HL-60/S4 treated with retinoic acid at 250 ng/mL for 4 days and 3 days (cell line): ENCODE data around the gene INPP4A.

Source experiments
- in situ Hi-C: fragments of 300-500 bp; cut with MboI; formaldehyde crosslinking; loops from 2 replicates; pipeline ENCODE4 v1.7.0; 2022; ENCODE audit warnings: low sequenced_read_pairs

The INPP4A gene

DNA sequence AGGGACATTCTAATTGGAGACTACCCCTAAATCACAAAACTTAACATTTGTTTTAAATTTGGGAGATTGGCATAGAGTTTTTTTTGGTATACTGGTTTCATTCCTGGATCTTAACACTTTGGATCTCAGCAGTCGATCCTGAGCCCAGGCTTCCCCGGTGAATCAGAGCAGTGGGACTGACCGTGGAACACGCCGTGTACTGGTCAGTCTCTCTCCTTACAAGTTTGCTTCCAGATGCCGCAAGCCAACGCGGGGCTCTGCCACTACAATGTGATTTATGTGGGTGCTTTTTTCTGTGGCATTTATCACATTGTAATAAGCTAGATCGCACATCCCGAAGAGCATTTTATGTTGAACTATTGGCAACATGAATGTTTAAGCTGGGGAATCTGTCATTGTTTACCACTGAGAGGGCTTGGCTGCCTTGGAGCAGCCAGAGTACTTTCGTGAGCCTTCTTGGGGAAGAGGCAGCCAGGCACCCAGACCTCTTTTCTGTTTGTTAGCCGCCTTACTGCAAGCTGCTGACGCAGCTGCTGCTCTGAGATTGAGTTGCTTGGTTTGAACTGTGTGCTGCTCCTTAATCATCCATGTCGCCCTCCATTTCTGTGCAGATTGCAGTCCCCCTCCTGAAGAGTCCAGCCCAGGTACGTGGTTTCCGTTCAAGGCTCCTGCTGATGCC, 114.3 kb downstream of the INPP4A start:
- in situ Hi-C loops, result no loop called here

DNA sequence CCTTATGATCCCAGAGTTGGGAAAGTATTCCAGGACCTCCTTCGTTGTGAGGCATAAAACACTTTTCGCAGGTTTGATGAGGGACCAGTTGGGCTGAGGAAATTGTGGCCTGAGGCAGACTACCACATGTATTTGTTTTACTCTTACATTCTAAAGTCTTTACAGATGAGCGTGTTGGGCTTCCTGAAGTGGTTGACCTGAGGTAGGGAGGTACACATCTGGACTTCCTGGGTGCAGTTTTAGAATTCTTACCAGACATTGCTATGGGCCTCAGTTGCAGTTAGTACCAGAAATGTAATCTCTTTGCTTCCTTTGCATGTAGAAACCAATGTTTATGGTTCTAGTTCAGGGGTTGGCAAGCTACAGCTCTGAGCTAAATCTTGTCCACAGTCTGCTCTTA, 114.9 kb downstream of the INPP4A start:
- in situ Hi-C loops, result no loop called here

DNA sequence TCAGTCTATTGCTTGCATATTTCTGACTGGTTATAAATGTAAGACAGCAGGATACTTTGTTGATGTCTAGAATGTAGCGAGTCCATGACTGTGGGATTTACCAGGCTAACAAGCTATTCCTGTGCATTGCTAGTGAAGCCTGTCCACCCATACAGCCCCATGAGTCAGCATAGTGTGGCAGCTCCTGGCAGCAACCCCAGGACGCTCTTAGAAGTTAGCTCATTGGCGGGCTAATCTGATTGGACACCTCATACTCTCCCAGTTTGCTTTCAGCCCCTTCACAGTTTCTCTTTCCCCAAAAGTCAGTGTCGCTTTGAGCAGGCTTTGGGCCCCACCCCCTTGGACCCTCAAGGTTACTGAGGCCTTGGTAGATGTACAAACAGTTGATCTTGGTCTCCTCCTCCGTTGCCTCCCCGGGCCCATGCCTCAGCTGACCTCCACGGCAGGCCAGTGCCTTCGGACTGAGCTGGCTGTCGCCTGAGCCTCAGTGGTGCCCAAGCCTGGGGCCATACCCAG, 115.7 kb downstream of the INPP4A start:
- in situ Hi-C loops, result no loop called here

DNA sequence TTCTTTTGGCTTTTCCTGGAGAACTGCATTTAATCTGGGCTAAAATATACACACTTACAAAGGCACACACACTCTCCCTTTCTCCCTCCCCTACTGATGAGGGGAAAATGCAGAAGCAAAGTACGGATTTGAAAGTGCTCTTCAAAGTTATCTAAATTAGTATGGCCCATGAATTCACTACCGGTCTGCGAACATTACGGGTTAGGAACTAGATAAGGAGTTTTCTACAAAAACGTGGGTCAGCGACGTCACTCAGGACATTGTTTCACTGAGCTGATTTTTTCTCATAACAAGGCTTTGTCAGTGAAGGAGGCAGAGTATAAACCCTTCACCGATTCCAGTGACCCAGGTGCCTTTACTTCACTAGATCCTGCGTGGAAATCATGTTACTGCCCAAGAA, 116.4 kb downstream of the INPP4A start:
- in situ Hi-C loops, result no loop called here

DNA sequence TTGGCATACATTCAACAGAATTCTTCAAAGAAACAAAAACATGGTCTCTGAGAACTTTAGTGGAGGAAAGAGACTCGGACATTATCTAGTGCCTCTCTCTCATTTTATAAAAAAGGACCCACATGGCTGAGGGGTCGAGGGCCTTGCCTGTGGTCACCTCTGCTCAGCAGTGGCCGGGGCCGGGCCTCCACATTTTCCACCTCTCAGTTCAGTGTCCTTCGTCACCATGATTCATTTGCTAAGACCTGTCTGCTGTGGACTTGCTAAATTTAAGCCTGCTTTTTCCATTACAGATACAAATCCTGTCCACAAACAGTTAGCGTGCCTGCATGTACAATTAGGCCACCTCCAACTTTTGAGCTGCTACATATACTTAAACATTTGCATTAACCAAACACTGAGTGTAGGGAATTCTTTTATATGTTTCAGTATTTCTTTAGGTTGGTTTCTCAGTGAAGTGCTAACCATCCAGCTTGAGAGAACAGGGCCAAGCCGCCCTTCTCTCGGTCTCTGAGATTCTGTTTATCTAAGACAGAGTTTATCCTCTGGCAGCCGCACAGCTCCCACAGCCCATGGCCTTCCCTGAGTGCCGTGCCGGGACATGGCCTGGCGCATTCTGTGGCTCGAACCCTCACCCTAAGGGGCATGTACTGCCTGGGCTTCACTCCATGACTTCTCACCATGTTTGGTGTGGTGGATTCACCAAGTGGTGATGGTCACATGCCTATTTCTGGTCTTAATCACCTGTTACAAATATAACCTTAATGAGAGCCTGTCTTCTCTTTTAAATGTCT, 117.4 kb downstream of the INPP4A start:
- in situ Hi-C loops, result no loop called here

DNA sequence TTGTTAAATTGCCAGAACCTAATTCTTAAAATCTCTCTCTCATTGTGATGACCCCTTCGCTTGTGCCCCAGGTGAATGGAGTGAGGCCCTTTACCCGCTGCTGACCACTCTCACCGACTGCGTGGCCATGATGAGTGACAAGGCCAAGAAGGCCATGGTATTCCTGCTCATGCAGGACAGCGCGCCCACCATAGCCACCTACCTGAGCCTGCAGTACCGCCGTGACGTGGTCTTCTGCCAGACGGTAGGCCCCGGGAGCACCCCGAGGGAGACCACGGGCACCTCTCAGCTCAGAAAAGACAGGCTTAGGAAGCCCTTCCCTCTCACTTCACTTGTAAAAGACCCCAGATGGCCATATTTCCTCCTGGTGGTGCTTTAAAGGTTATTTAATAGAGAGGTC, 118.7 kb downstream of the INPP4A start:
- in situ Hi-C loops, result no loop called here

DNA sequence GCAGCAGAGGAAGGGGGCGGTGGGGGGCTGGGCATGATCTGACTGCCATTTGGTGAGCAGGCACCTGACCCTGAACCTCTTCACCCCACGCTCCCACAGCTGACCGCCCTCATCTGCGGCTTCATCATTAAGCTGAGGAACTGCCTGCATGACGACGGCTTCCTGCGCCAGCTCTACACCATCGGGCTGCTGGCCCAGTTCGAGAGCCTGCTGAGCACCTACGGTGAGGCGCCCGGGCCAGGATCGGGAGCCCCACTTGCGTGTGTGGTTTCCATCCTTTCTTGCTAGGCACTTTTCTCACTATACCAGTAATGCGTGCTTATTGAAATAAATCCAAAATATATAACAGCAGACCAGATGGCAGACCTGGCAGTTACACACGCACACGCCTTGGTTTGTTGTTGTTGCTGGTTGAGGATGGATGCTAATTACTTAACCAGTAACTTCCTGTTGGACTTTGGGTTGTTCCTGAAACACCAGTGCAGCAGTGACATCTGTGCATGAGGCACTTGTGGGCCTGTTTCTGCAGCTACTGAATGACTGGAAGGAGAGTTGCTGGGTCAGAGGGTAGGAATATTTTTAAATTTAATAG, 120.0 kb downstream of the INPP4A start:
- in situ Hi-C loops, result no loop called here

DNA sequence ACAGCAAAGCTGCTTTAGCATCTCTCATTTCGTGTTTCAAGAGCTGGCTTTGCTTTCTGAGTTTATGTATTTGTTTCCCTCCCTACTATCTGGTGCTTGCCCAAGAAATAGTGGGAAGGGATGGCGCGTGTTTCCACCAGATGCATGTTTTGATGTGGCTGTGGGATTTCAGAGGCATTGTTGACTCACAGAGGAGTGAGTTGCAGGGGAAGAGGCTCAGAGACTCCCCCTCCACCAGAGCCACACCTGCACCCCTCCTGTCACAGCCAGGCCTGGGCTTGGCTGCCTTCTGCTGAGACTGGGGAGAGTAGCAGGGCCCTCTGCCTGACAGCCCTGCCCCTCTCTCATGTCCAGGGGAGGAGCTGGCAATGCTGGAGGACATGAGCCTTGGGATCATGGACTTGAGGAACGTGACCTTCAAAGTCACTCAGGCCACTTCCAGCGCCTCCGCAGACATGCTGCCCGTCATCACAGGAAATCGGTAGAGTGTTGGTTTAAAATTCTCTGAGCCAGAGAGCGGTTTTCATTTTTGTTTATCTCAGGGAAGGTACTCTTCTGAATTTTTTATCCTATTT, 120.7 kb downstream of the INPP4A start:
- in situ Hi-C loops, result no loop called here

DNA sequence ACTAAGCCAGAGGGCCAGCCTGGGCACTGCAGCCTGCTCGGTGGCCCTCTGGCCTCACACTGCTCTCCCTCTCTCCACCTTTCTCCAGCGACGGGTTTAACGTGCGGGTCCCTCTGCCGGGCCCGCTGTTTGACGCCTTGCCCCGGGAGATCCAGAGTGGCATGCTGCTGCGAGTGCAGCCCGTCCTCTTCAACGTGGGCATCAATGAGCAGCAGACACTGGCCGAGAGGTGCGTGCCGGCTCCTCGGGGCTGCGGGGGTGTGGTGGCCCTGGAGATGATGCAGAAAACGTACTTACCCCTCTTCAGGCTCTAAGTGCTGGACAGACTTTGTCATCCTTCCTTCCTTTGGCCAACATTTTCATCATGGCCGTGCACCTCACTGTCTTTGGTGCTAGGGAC, 121.3 kb downstream of the INPP4A start:
- in situ Hi-C loops, result no loop called here

DNA sequence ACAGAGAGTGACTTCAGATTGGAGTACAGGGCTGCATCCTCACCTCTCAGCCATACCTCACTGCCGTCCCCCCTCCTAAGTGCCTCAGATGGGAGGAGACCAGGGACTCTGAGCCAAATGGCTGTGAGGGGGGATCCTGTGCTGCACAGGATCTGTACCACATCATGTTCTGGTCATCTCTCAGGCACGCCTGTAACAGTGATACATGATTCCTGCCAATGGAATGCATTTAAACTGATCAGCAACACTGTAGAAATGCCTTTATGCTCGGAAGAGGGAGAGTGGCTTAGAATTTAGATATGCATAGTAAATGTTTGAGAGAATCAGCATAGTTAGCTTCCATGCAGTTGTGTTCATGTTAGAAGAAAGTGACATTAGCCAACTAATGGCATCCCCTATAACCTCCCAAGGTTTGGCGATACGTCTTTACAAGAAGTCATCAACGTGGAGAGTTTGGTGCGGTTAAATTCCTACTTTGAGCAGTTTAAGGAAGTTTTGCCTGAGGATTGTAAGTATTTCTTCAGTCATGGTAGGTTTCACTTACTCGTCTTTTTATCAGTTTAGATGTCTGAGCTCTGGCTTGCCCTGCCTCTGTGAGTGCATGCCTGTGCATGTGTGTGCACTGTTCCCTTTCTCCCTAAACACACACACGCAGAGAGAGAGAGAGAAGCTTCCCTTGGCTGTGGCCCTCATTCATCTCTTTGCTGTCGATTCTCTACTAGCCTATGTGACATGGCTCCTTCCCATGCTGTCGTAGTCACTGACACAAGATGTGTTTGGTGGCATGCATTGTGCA, 123.7 kb downstream of the INPP4A start:
- in situ Hi-C loops, result no loop called here

DNA sequence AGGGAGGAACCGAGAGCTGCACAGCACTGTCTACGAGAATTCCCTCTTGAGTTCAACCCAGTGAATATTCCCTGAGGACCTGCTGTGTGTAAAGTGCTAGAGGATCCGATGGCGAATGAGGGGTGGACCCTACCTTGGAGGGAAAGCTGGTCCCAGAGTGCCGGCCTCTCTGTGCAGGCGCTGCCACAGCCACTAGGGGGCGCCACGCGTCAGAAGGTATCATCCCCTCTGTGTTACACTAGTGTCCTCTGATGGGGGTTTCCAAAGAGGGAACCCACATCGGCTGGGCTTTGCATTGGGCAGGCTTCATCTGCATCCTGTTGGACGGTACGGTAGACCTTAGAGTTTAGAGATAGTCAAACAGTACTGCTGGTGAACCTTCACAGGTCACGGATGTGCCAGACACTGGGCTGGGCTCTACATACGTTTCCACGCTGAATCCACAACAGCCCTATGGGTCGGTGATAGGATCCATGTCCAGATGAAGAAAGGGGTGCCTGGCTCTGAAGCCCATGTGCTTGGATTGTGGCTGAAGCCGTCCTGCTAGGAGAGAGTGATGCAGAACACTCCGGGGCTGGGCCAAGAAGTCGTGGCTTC, 124.6 kb downstream of the INPP4A start:
- in situ Hi-C loops, result no loop called here

DNA sequence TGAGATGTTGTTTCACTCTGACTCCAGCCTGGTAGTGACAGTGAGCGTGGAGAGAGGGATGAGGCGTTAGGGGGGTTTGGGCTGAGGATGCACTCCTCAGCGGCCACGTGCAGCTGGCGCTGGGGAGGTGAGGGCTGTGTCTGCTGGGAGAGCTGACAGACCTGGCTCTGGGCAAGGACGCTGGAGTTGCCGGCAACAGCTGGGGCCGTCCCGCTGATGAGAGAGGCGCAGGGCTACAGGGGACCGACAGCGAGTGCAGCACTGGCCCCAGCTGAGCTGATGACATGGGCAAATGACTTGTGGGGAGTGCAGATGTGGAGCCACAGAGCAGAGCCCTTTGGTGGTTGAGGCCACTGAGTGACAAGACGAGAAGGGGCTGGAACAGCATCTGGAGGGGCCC, 125.3 kb downstream of the INPP4A start:
- in situ Hi-C loops, result no loop called here

DNA sequence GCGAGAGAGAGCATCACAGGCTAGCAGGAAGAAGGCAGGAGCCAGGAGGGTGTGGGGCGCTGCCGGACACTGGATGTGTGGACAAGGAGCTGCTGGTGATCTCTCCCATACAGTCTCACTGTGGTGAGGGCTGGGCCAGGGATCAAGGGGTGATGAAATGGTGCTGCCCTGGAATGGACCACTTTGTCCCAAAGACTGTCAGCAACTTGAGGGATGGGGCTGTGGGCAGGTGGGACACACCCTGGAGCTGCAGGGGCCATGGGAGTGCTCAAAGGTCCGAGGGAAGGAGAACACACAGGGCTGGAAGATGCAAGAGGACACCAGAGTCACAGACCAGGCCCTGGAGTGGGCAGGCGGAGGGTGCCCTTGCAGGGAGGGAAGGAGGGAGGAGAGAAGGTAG, 125.7 kb downstream of the INPP4A start:
- in situ Hi-C loops, result no loop called here

DNA sequence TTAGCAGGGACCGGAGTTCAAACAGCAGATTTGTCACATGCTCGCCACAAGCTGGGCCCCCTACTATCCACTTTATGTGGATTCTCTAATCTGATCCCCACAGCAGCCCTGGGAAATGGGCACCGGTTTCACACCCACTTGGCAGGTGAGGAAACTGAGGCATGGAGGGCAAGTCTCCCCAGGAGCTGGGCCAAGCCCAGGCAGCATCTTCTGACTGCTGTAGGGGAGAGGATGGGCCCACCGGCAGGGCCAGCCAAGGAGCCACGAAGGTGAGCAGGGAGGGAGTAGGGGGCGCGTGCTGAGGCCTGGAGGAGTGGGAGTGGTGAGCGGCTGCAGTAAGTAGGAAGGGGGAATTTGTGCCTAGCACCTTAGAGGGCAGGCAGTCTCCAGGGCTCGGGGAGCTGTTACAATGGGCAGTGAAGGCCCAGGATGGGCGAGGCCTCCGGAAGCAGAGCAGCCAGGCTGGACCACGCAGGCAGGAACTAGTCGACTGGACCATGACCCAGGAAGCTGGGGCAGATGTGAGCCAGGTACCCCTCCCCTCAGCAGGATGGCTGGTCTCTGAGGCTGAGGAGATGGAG, 126.6 kb downstream of the INPP4A start:
- in situ Hi-C loops, result no loop called here

DNA sequence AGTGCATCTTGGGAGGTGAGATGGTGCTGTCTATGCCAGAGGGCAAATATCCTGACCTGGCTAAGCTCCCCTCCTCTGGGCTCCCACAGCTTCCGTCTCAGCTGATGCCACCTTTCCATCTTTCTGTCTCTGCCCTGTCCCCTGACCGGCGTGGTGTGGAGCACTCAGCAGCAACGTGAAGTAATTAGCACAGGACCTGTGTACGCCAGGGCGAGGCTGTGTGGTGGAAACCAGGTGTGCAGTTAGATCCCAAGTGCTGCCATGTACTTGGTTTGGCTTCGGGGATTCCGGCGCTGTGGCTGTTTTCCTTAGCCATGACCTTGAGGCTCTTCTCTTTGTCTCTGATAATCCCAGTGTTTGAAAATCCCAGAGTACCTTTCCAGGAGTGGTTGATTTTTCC, 127.1 kb downstream of the INPP4A start:
- in situ Hi-C loops, result no loop called here

DNA sequence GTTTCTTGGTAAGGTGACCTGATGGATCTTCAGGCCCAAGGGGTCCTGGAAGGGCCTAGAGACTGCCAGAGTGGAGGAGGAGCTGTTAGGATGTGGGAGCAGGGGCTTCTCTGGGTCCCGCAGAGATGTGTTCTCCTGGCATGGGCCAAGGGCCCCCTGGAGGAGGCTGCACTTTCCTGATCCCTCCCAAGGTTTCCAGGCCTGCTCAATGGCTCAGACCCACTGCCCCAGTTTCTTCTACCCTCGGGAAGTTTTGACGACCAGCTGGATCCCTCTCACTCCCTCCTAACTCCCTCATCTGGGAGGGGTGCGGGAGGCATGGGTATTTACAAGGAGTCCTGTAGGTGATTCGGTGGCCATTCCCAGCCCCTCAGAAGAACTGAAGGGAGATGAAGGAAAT, 127.6 kb downstream of the INPP4A start:
- in situ Hi-C loops, result no loop called here

DNA sequence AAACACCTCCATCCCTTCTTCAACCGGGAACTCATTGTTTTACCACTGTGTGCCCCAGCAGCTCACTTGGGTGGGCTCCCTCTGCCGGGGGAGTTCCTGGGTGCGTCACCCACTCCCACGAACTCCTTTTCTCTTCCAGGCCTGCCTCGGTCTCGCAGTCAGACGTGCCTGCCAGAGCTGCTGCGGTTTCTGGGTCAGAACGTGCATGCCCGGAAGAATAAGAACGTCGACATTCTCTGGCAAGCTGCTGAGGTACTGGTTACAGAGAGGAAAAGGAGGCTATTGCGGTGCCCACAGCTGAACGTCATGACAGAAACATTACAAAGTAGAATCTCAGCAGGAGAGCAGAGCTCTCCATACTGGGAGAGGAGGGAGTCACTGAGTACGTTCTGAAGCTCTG, 128.0 kb downstream of the INPP4A start:
- in situ Hi-C loops, result no loop called here

DNA sequence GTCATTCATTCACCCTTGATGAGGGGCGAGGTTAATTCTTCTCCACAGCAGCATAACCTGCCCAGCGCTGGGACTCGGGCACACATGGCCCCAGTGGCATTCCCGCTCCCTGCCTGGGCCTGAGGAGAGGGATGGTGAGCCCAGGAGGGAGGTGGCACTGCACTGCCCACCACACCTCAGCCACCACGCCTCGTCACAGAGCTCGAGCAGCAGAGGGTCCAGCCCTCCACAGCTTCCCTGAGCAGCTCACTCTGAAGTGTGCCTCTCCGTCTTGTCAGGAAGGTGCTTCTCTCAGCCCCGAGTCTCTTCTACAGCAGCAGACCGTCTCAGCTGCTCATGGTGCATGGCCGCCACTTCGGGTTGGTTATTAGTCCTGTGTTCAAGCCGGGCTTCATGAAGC, 128.8 kb downstream of the INPP4A start:
- in situ Hi-C loops, result no loop called here

DNA sequence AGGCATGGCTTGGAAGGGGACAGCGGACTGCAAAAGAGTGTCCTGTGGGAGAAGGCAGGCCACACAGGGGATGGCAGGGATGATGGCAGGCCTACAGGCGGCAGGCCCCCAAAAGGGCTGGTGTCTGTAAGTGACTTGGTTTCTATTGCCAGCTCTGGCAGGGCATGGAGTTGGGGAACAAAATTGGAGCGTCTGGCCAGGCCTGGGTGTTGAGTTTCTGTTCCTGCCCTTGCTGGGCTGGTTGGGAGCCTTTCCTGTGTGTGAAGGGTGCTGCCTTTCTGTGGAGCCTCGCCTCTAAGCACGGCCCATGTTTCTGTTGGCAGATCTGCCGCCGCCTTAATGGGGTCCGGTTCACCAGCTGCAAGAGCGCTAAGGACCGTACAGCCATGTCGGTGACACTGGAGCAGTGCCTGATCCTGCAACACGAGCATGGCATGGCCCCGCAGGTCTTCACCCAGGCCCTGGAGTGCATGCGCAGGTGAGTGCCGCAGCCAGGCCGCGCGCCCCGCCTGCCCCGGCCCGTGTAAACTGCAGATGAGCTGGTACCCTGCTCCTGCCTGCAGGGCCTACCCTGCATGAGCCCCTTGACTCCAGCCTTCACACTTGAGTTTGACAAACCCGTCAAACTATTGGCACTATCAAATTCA, 132.1 kb downstream of the INPP4A start:
- in situ Hi-C loops, result no loop called here

DNA sequence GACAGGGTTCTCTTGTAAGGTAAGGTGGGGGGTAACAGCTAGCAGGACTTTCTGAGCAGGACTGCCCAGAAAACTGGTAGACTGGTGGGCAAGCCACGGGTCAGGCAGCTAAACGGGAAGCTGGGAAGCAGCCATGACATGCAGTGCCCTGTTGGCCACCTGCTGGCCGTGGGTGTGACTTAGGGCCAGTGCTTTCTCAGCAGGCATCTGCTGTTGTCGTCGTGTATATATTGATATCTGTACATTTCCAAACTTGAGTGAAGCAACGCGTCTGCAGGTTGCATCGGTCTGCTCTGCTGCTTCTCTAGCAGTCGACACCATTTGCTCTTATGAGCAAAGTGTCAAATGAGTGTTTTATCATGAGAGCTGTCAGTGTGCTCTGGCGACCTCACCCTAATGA, 132.7 kb downstream of the INPP4A start:
- in situ Hi-C loops, result no loop called here
